Keratinocyte (primary cell): Measurements from ENCODE around the gene RIC8A.

Experiments
- EZH2 ChIP-seq: IDR thresholded peaks from one replicate; pipeline ENCODE4 v1.6.1; 2012; ENCODE audit warnings: inconsistent platforms, mild to moderate bottlenecking, low read length, moderate library complexity
- TF ChIP-seq, protein P1 (sequence below), 3 experiments: IDR thresholded peaks in 1 of 3; conservative IDR thresholded peaks in 1 of 3; optimal IDR thresholded peaks in 1 of 3; 2 replicates in 2 of 3; 3 replicates in 1 of 3; pipeline versions ENCODE3 to v1.5.1; 2011; ENCODE audit warnings: low read length in 3 of 3, mild to moderate bottlenecking in 3 of 3, moderate library complexity in 2 of 3, control low read depth in 1 of 3, inconsistent platforms in 1 of 3; ENCODE audit not compliant: insufficient read depth in 2 of 3; ENCODE audit errors: extremely low read depth in 1 of 3

DNA sequence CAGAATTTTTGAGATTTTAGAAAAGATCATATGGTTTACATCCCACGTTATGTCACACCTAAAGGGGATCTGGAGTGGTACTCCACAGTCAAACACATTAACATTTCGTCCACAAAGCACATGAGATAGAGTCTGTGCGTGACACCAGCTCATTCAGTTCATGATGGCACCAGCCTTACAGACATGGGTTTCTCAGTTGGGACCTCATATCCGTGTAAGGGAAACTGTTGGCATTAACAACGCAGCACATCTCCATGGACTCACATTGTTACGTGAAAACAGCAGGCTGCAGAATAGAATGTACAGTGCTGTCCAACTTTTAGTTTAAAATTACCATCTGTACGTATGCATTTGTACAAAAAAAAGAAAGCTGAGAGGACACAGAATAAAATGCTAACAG lies 14.0 kb downstream of the RIC8A start:
- TF ChIP-seq, protein P1, sequence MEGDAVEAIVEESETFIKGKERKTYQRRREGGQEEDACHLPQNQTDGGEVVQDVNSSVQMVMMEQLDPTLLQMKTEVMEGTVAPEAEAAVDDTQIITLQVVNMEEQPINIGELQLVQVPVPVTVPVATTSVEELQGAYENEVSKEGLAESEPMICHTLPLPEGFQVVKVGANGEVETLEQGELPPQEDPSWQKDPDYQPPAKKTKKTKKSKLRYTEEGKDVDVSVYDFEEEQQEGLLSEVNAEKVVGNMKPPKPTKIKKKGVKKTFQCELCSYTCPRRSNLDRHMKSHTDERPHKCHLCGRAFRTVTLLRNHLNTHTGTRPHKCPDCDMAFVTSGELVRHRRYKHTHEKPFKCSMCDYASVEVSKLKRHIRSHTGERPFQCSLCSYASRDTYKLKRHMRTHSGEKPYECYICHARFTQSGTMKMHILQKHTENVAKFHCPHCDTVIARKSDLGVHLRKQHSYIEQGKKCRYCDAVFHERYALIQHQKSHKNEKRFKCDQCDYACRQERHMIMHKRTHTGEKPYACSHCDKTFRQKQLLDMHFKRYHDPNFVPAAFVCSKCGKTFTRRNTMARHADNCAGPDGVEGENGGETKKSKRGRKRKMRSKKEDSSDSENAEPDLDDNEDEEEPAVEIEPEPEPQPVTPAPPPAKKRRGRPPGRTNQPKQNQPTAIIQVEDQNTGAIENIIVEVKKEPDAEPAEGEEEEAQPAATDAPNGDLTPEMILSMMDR (optimal IDR thresholded peaks at IDR 0.05 in 1 of 3, IDR thresholded peaks at IDR 0.05 in 1 of 3, conservative IDR thresholded peaks at IDR 0.05 in 1 of 3; ENCODE audit: extremely low read depth in 1 of 3, insufficient read depth in 2 of 3, low read length in 3 of 3), result no peak
- no peak for TF ChIP-seq EZH2
